Erythroblast (primary cell): ENCODE data around the gene MEGF9.

Experiments
- GATA1 ChIP-seq: IDR thresholded peaks from 2 replicates; pipeline ENCODE4 v1.6.1; 2011; ENCODE audit warnings: low read depth, mild to moderate bottlenecking, control low read depth, low read length, moderate library complexity
- POLR2A ChIP-seq: IDR thresholded peaks from 2 replicates; pipeline ENCODE4 v1.6.1; 2011; ENCODE audit warnings: mild to moderate bottlenecking, low read length

DNA sequence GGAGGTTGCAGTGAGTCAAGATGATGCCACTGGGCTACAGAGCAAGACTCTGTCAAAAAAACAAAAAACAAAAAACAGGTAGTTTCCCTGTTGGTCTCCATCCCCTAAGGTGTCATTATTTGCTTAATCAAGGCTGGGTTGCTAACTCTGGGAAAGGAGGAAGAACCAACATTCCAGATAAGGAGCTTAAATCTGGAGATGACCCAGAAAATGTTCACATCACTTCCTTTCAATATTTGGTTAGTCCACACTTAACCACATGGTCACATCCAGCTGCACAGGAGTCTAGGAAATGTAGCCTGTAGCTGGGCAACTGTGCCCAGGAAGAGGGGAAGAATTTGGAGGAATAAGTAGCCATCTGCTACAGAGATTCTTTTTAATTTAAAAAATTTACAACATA, 25.9 kb upstream of the MEGF9 start:
- no peak for TF ChIP-seq POLR2A
- no peak for TF ChIP-seq GATA1
